Measurements from ENCODE around the gene STRIT1. TPM values are rescaled to one million over a fixed set of nuclear protein-coding genes. Genes with fewer than 3 reads are reported as not detected.
A peak's percentile ranks its signal among the peaks of the same experiment; 100 is the strongest.

The STRIT1 gene
- total and polyA plus RNA-seq, 9 of the 15 experiments (the other 6 are each of a cell fraction or from before 2014, with no cell fraction given): not detected

- TF ChIP-seq PCBP1 (IDR thresholded peaks at IDR 0.05; ENCODE audit: low read depth, low read length, poor library complexity, severe bottlenecking) (no peak), HDAC3 (IDR thresholded peaks at IDR 0.05; ENCODE audit: borderline replicate concordance, partially characterized antibody) (no peak), ILK (tag; IDR thresholded peaks at IDR 0.05; ENCODE audit: borderline replicate concordance, low read depth) (no peak), CHD1 (IDR thresholded peaks at IDR 0.05; ENCODE audit: low read length) (no peak), ZNF592 (IDR thresholded peaks at IDR 0.05) (peak; percentile 89), LEF1 (IDR thresholded peaks at IDR 0.05) (0 out of 2 replicates have a peak, but pooled peaks have one; percentile 12), NCOA2 (IDR thresholded peaks at IDR 0.05; ENCODE audit: partially characterized antibody in 2 of 2) (no peak), RCOR1 (IDR thresholded peaks at IDR 0.05; ENCODE audit: borderline replicate concordance in 1 of 2, low read depth in 2 of 2, low read length in 2 of 2) (no peak), POLR2G (IDR thresholded peaks at IDR 0.05; ENCODE audit: low read depth, low read length) (0 out of 2 replicates have a peak, but pooled peaks have one; percentile 17), ZNF57 (CRISPR knock-in tag; IDR thresholded peaks at IDR 0.05) (no peak), ZNF212 (CRISPR knock-in tag; IDR thresholded peaks at IDR 0.05) (no peak), ZNF324 (CRISPR knock-in tag; IDR thresholded peaks at IDR 0.05) (no peak), RBBP5 (IDR thresholded peaks at IDR 0.05; ENCODE audit: borderline replicate concordance, insufficient read depth, low read length, poor library complexity, severe bottlenecking) (peak; percentile 44), FOXJ2 (tag; IDR thresholded peaks at IDR 0.05) (no peak), CCAR2 (IDR thresholded peaks at IDR 0.05; ENCODE audit: low read depth, low read length) (no peak), PTTG1 (tag; IDR thresholded peaks at IDR 0.05; ENCODE audit: low read depth) (no peak), MCM3 (IDR thresholded peaks at IDR 0.05) (no peak)
- TF ChIP-seq, protein P1, sequence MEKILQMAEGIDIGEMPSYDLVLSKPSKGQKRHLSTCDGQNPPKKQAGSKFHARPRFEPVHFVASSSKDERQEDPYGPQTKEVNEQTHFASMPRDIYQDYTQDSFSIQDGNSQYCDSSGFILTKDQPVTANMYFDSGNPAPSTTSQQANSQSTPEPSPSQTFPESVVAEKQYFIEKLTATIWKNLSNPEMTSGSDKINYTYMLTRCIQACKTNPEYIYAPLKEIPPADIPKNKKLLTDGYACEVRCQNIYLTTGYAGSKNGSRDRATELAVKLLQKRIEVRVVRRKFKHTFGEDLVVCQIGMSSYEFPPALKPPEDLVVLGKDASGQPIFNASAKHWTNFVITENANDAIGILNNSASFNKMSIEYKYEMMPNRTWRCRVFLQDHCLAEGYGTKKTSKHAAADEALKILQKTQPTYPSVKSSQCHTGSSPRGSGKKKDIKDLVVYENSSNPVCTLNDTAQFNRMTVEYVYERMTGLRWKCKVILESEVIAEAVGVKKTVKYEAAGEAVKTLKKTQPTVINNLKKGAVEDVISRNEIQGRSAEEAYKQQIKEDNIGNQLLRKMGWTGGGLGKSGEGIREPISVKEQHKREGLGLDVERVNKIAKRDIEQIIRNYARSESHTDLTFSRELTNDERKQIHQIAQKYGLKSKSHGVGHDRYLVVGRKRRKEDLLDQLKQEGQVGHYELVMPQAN (IDR thresholded peaks at IDR 0.05; ENCODE audit: borderline replicate concordance): no peak
- TF ChIP-seq, protein P2, sequence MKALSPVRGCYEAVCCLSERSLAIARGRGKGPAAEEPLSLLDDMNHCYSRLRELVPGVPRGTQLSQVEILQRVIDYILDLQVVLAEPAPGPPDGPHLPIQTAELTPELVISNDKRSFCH (CRISPR knock-in tag; IDR thresholded peaks at IDR 0.05): no peak
- TF ChIP-seq, protein P2 (tag; IDR thresholded peaks at IDR 0.05): peak; percentile 78; the same call in 1 of the 2 replicates
Observed at GRCh38 chr3:155270485-155271342, 22.8 kb downstream of the STRIT1 start (continued).
